Liver (tissue), 9 donors: Measurements from ENCODE around the gene NFRKB. TPM values are rescaled to one million over a fixed set of nuclear protein-coding genes. Genes with fewer than 3 reads are reported as not detected.
A peak's percentile ranks its signal among the peaks of the same experiment; 100 is the strongest.

Experiments used
- DNase-seq: peaks from one replicate; pipeline ENCODE4 v3.0.0-alpha.2; 2017; ENCODE audit warnings: low spot score
- H3K27ac ChIP-seq, 2 donors: one replicate each; pipeline ENCODE4 v1.7.0; 2013; ENCODE audit warnings: inconsistent platforms in 2 of 2, low read length in 2 of 2, control low read depth in 1 of 2, low read depth in 1 of 2, mild to moderate bottlenecking in 1 of 2
- H3K27me3 ChIP-seq, 4 donors: one replicate each; pipeline versions ENCODE4 v1.6.1 to v1.7.0; 2013; ENCODE audit warnings: low read length in 3 of 4, inconsistent platforms in 1 of 4, mild to moderate bottlenecking in 1 of 4, moderate library complexity in 1 of 4; ENCODE audit not compliant: control insufficient read depth in 4 of 4, insufficient read depth in 4 of 4
- H3K36me3 ChIP-seq, 4 donors: one replicate each; pipeline versions ENCODE4 v1.6.1 to v1.7.0; 2013; ENCODE audit warnings: low read length in 3 of 4, mild to moderate bottlenecking in 3 of 4, low read depth in 1 of 4, moderate library complexity in 1 of 4; ENCODE audit not compliant: control insufficient read depth in 4 of 4, insufficient read depth in 3 of 4
- H3K4me1 ChIP-seq, 4 donors: one replicate each; pipeline versions ENCODE4 v1.6.1 to v1.7.0; 2013; ENCODE audit warnings: low read length in 3 of 4, mild to moderate bottlenecking in 3 of 4, moderate library complexity in 1 of 4; ENCODE audit not compliant: control insufficient read depth in 4 of 4, insufficient read depth in 4 of 4
- H3K4me3 ChIP-seq, 3 donors: one replicate each; pipeline versions ENCODE4 v1.6.1 to v1.7.0; 2013; ENCODE audit warnings: low read length in 3 of 3, control low read depth in 1 of 3, low read depth in 1 of 3, mild to moderate bottlenecking in 1 of 3
- H3K9ac ChIP-seq, 2 donors: one replicate each; pipeline ENCODE4 v1.7.0; 2013; ENCODE audit warnings: low read length in 2 of 2, mild to moderate bottlenecking in 2 of 2, moderate library complexity in 2 of 2, control low read depth in 1 of 2, low read depth in 1 of 2
- H3K9me3 ChIP-seq, 4 donors: one replicate each; pipeline versions ENCODE4 v1.6.1 to v1.7.0; 2013; ENCODE audit warnings: low read length in 3 of 4; ENCODE audit not compliant: control insufficient read depth in 4 of 4
- EGR1 ChIP-seq, 2 donors: IDR thresholded peaks; 2 replicates each; pipeline ENCODE4 v1.6.1; 2016 to 2018; ENCODE audit warnings: antibody characterized with exemption in 2 of 2, low read depth in 2 of 2
- FOXA2 ChIP-seq: IDR thresholded peaks from 2 replicates; pipeline ENCODE4 v1.6.1; 2016; ENCODE audit warnings: antibody characterized with exemption
- GABPA ChIP-seq, 2 donors: IDR thresholded peaks in 1 of 2; conservative IDR thresholded peaks in 1 of 2; 2 replicates each; pipeline ENCODE4 v1.6.1; 2016; ENCODE audit warnings: antibody characterized with exemption in 2 of 2, mild to moderate bottlenecking in 1 of 2, moderate library complexity in 1 of 2
- HNF4A ChIP-seq, 2 donors: conservative IDR thresholded peaks; 2 replicates each; pipeline ENCODE4 v1.6.1; 2016; ENCODE audit warnings: antibody characterized with exemption in 2 of 2, mild to moderate bottlenecking in 2 of 2
- JUND ChIP-seq, 2 donors: IDR thresholded peaks; 2 replicates each; pipeline ENCODE4 v1.6.1; 2016; ENCODE audit warnings: antibody characterized with exemption in 2 of 2
- NR2F2 ChIP-seq: IDR thresholded peaks from 2 replicates; pipeline ENCODE4 v1.6.1; 2016; ENCODE audit warnings: antibody characterized with exemption
- RAD21 ChIP-seq, 2 donors: IDR thresholded peaks; 2 replicates each; pipeline ENCODE4 v1.6.1; 2016; ENCODE audit warnings: antibody characterized with exemption in 2 of 2, mild to moderate bottlenecking in 2 of 2
- RXRA ChIP-seq, 2 donors: IDR thresholded peaks; 2 replicates each; pipeline ENCODE4 v1.6.1; 2017 to 2018; ENCODE audit warnings: antibody characterized with exemption in 2 of 2, mild to moderate bottlenecking in 1 of 2
- TAF1 ChIP-seq: conservative IDR thresholded peaks from 2 replicates; pipeline ENCODE4 v1.6.1; 2016; ENCODE audit warnings: antibody characterized with exemption, mild to moderate bottlenecking
- YY1 ChIP-seq: IDR thresholded peaks from 2 replicates; pipeline ENCODE4 v1.6.1; 2016; ENCODE audit warnings: antibody characterized with exemption, mild to moderate bottlenecking
- WGBS: extraction: QIAGEN DNeasy Blood & Tissue Kit; methylation state at CpG from one replicate; pipeline ENCODE4 v1.1.7; 2013; 5-methylcytosine and 5-hydroxymethylcytosine counted together
- polyA plus RNA-seq, 2 donors: library from polyadenylated mRNA; stranded (reverse) in 1 of 2; unstranded in 1 of 2; fragments of 200-250 nt in 1 of 2; fragments of >200 nt in 1 of 2; fragmentation: Nextera tagmentation in 1 of 2; extraction: Ambion mirVana in 1 of 2; gene quantifications; one replicate each; pipeline versions ENCODE4 v1.2.1 to v1.2.3, GENCODE V29; 2013 to 2015
- total RNA-seq, 2 donors: library from RNA; depleted of rRNA; stranded (reverse); fragments of >200 nt; gene quantifications; one replicate each; pipeline ENCODE4 v1.2.3, GENCODE V29; 2014
- TF ChIP-seq, protein P1 (sequence below): IDR thresholded peaks from 2 replicates; pipeline ENCODE4 v1.6.1; 2016; ENCODE audit warnings: antibody characterized with exemption
- TF ChIP-seq, protein P2 (sequence below): IDR thresholded peaks from 2 replicates; pipeline ENCODE4 v1.6.1; 2016; ENCODE audit warnings: antibody characterized with exemption, mild to moderate bottlenecking
- TF ChIP-seq, protein P3 (sequence below): IDR thresholded peaks from 2 replicates; pipeline ENCODE4 v1.6.1; 2016; ENCODE audit warnings: antibody characterized with exemption
- TF ChIP-seq, protein P4 (sequence below): fragments of 150-350 bp; IDR thresholded peaks from 2 replicates; pipeline ENCODE4 v1.5.1; 2017; ENCODE audit warnings: improper control_type of control experiment, low read depth, low read length; ENCODE audit not compliant: missing input control
- donor health status: healthy.
- donor health status: healthy.
- donor health status: healthy.
- donor health status: healthy.
- donor health status: healthy.

Gene NFRKB
- total RNA-seq (10 to 100 TPM in 1 of 2 donors, 1 to 10 TPM in 1; 8.2 to 20.1 TPM), polyA plus RNA-seq (1 to 10 TPM; 5.2 to 9.5 TPM)

DNA sequence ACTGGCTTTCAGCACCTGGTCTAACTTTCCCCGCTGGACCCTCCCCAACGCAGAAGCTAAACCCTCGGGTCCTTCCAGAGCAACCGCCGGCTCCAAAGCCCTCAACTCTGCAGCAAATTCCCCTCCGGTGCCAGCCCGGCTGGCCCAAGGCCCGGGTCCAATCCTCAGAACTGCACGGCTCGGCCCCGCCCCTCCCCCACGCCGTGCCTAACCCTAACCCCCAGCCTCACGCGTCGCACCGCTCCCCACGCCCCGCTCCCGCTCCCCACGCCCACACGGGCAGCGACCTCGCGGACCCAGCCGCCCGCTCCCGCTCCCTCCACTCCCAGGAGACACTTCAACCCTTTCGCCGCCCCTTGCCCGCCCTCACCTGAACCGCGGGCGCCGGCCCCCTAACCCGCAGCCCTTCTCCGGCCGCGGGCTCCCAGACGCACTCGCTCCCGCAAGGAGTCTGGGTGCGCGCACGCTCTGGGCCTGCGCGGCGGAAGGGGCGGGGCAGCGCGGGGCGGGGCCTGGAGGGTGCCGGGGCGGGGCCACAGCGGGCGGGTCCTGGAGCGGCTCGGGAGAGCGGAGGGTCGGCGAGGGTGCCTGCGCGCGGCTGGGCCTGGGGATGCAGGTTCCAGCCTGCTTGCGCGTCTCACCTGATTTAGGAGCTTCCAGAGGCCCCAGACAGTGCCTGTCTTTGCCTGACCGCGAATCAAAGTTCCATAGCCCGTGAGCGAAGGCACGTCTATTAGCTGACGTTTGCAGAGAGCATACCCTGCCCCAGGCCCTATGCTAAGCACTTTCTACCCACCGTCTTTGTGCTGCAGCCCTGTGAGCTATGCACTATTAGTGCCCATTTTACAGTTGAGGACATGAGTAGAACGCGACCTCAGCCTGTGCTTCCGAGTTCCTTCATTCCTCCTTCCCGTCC is at the start of gene NFRKB:
Gene NFRKB (minus strand): TSS at position 453 of the 916 bp plus-strand sequence. CDS start 2,729 bp downstream, outside the sequence.
- DNase-seq = peak; percentile 98
- no peaks in the 10 kb centered on the region for H3K9me3 ChIP-seq
- H3K36me3 ChIP-seq = peaks cover 2 to 25% (median 11%) of the 10 kb centered on the region in 4 donors
- 2% methylated on average over 77 of the region's 77 CpGs for WGBS
- TF ChIP-seq, protein P1, sequence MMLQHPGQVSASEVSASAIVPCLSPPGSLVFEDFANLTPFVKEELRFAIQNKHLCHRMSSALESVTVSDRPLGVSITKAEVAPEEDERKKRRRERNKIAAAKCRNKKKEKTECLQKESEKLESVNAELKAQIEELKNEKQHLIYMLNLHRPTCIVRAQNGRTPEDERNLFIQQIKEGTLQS = no peak
- TF ChIP-seq, protein P2, sequence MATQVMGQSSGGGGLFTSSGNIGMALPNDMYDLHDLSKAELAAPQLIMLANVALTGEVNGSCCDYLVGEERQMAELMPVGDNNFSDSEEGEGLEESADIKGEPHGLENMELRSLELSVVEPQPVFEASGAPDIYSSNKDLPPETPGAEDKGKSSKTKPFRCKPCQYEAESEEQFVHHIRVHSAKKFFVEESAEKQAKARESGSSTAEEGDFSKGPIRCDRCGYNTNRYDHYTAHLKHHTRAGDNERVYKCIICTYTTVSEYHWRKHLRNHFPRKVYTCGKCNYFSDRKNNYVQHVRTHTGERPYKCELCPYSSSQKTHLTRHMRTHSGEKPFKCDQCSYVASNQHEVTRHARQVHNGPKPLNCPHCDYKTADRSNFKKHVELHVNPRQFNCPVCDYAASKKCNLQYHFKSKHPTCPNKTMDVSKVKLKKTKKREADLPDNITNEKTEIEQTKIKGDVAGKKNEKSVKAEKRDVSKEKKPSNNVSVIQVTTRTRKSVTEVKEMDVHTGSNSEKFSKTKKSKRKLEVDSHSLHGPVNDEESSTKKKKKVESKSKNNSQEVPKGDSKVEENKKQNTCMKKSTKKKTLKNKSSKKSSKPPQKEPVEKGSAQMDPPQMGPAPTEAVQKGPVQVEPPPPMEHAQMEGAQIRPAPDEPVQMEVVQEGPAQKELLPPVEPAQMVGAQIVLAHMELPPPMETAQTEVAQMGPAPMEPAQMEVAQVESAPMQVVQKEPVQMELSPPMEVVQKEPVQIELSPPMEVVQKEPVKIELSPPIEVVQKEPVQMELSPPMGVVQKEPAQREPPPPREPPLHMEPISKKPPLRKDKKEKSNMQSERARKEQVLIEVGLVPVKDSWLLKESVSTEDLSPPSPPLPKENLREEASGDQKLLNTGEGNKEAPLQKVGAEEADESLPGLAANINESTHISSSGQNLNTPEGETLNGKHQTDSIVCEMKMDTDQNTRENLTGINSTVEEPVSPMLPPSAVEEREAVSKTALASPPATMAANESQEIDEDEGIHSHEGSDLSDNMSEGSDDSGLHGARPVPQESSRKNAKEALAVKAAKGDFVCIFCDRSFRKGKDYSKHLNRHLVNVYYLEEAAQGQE = peak; percentile 37
- no peak for TF ChIP-seq HNF4A (conservative IDR thresholded peaks at IDR 0.05)
- TF ChIP-seq RAD21 (IDR thresholded peaks at IDR 0.05) = no peak
- H3K4me3 ChIP-seq = peak within 1 kb of the TSS; percentile 96 to 99 (median 97)
- peak within 1 kb of the TSS; percentile 78 to 82 for H3K27ac ChIP-seq
- H3K27me3 ChIP-seq = no peaks in the 10 kb centered on the region
- peak within 1 kb of the TSS; percentile 44 to 84 for H3K9ac ChIP-seq
- H3K4me1 ChIP-seq = peaks cover 0 to 15% (median 13%) of the 10 kb centered on the region in 4 donors

DNA sequence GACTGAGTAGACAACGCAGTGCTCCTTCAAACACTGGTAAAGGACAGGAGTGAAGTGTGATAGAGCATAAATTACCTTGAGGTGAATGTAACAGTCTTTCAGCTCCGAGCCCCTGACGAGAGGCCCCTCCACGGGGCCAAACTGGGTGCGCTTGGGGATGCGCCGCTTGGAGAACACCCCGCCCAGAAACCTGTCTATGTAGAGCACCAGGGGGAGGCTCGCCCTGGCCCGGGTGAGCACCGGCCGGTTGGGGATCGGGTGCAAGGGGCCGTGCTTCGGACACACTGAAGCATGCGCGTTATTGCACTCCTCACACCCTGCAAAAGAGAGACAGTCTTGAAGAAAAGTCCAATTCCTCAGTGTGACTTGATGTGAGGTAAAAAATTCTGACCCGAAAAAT is 49.3 kb upstream of the NFRKB start:
- TF ChIP-seq, protein P3, sequence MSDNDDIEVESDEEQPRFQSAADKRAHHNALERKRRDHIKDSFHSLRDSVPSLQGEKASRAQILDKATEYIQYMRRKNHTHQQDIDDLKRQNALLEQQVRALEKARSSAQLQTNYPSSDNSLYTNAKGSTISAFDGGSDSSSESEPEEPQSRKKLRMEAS = no peak
- no peak for TF ChIP-seq RAD21 (IDR thresholded peaks at IDR 0.05)
- TF ChIP-seq RXRA (IDR thresholded peaks at IDR 0.05) = no peak
- no peak for TF ChIP-seq EGR1 (IDR thresholded peaks at IDR 0.05; ENCODE audit: low read depth in 2 of 2)
- TF ChIP-seq TAF1 = no peak
- TF ChIP-seq, protein P4, sequence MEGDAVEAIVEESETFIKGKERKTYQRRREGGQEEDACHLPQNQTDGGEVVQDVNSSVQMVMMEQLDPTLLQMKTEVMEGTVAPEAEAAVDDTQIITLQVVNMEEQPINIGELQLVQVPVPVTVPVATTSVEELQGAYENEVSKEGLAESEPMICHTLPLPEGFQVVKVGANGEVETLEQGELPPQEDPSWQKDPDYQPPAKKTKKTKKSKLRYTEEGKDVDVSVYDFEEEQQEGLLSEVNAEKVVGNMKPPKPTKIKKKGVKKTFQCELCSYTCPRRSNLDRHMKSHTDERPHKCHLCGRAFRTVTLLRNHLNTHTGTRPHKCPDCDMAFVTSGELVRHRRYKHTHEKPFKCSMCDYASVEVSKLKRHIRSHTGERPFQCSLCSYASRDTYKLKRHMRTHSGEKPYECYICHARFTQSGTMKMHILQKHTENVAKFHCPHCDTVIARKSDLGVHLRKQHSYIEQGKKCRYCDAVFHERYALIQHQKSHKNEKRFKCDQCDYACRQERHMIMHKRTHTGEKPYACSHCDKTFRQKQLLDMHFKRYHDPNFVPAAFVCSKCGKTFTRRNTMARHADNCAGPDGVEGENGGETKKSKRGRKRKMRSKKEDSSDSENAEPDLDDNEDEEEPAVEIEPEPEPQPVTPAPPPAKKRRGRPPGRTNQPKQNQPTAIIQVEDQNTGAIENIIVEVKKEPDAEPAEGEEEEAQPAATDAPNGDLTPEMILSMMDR = no peak
- TF ChIP-seq HNF4A (conservative IDR thresholded peaks at IDR 0.05) = no peak
- TF ChIP-seq YY1 = no peak
- no peak for TF ChIP-seq NR2F2
- TF ChIP-seq, protein P1 = no peak
- TF ChIP-seq GABPA (IDR thresholded peaks at IDR 0.05 in 1 of 2, conservative IDR thresholded peaks at IDR 0.05 in 1 of 2) = no peak
- no peak for TF ChIP-seq JUND (IDR thresholded peaks at IDR 0.05)
- no peak for TF ChIP-seq FOXA2
- Histone ChIP-seq H3K4me3 (no peak overlapping the region), H3K9me3 (no peaks in the 10 kb centered on the region), H3K27me3 (no peaks in the 10 kb centered on the region), H3K4me1 (no peaks in the 10 kb centered on the region), H3K36me3 (peaks cover 0 to 14% (median 5%) of the 10 kb centered on the region in 4 donors), H3K9ac (no peak overlapping the region), H3K27ac (no peak overlapping the region)
- 98% methylated on average over 18 of the region's 18 CpGs for WGBS
- DNase-seq = no peak
